GM21423 (cell line): ENCODE results near the gene ANKH.

Source experiments
- ATAC-seq: cut with Tn5 transposase; IDR thresholded peaks from one replicate; pipeline ENCODE4 v1.9.1; 2021; ENCODE audit warnings: mild to moderate bottlenecking, moderate library complexity; ENCODE audit not compliant: unreplicated experiment

Gene ANKH

DNA sequence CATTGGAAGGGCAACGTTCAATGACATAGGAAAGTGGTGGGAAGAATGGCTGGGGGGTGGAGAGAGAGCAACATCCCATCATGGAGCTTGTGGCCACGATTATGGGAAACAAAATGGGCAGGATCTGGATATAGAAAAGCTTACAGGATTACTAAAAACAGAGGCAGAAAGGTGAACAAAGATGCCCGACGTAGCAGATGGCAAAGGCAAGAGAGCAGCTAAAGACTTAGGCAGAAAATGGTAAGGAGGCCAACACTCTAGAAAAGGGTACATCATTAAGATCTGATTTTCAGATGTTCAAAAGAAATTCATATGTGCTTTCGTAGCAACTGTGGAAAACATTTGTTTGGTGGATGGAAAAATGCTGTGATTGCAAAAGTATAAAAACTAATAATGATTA is 104.5 kb downstream of the ANKH start:
- no peak for ATAC-seq

GRCh38 chr5:14766584-14766983 is 105.0 kb downstream of the ANKH start:
- no peak for ATAC-seq

DNA sequence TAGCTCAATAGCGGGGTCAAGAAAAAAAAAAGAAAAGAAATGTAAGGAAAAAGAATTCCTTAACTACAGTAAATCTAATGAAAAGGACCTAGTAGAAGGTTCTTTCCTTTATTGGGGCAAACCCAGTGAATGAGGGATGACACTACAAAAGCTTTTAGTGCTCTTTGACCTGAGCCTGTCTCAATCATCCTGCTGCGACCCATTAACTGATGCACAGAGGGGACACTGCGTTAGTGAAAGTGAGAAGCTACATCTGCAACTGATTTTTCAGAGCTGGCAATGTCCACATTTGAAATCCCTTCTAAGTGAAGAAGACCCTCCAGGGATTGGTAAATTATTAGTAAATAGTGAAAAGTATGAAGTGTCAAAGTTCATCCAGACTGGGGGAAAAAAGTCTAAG is 106.0 kb downstream of the ANKH start:
- no peak for ATAC-seq

DNA sequence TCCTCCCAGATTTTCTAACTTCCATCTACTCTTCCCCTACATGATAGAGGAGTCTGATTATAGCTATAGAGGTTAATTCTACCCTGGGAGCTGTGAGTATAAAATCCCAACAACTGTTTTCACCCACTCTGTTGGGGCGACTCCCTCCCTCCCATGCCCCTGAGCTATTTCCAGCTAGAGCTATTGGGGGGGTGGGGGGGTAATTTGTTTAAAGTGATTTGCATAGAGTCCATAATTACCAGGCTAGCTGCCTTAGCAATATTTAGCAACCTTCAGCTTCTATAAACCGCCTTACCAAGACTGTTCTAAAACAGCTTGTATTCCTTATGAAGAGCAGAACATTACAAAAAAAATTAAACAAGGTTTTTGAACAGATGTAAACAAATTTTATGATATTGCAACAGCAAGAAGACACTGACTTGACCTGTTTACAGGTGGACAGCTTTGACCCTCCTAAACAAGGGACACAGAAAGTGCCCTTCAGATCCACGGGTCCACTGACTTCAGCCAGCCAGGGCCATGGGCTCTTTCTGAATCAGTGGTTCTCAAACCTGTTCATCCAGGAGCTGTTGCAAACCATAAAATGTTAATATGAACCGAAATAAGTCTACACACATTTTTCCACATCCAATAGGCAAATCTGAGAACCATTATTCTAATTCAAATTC is 108.9 kb downstream of the ANKH start:
- ATAC-seq, result no peak

- ATAC-seq, result no peak
Observed at GRCh38 chr5:14760548-14761002, 111.0 kb downstream of the ANKH start.

- ATAC-seq, result no peak
Observed at GRCh38 chr5:14759744-14760547, 111.6 kb downstream of the ANKH start.

- no peak for ATAC-seq
Observed at GRCh38 chr5:14757850-14758249, 113.7 kb downstream of the ANKH start.

DNA sequence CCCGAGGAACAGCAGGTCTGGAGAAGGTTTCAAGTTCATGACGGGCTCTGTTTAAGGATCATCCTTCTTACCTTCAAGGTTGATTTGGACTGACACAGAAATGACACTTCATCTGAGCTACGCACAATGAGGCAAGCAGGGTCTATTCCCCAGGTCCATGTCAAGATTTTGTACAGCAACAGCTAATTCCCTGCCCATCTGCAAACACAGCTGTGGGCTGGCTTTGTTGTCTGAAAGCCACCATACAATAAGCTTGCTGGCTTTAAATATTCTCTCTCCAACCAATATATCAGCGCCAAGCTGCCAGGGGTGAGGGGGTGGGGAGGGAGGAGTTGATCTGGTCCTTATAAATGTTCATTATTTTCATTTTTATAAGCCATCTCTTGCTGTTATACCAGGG is 115.1 kb downstream of the ANKH start:
- ATAC-seq, result no peak

- ATAC-seq, result no peak
Observed at GRCh38 chr5:14753947-14754346, 117.6 kb downstream of the ANKH start.

DNA sequence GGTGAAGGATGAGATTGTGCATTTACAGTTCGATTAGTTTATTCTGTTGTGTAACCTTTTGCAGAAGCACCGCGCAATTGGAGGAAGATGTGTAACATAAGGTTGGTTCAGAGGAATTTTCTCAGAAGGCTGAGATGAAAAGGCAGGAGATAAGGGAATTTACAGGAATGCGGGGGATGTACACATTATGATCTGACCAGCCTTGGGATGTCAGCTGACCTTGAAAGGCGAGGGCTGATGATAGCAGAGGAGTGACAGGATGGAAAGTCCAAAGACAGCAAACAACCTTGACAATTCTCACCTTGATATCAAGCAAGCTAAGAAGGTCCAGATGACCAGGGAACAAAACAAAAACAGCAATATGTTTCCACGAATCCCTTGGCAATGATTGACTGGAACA is 118.3 kb downstream of the ANKH start:
- no peak for ATAC-seq

GRCh38 chr5:14752497-14753071 is 119.0 kb downstream of the ANKH start:
- no peak for ATAC-seq

- no peak for ATAC-seq
Observed at GRCh38 chr5:14750712-14751111, 120.9 kb downstream of the ANKH start.

GRCh38 chr5:14749579-14750101 is 121.9 kb downstream of the ANKH start:
- no peak for ATAC-seq

DNA sequence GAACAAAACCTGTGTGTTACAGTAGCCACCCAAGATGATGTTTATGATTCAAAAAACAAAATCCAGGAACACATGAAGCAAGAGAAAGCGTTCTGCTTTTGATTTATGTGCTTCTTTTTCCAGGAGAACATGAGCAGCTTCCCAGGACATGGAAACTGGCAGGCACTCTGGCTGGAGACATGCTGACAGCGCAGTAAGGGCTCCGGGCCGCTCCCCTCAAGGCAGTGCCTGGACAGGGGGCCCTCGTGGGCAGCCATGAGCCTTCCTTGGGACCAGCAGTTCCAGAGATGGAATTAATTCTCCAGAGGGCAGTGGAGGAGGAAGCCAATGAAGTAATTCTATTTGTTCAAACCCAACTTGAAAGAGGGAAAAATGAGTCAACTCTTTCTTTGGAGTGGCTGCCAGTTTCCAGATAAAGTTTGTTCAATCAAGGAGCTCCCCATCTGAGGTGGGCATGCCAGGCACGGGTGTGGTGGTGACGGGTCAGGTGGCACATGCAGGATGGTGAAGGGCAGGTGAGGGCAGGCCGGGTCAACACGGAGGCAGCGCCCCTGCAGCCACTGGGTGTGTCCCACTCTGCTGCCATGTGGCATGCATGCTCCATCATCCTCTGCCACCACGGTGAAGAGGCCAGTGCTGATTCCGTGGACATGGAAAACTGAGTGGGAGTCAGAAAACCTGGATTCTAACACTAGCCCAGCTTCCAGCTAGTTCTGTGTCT is 123.2 kb downstream of the ANKH start:
- ATAC-seq, result no peak

GRCh38 chr5:14745753-14746152 is 125.8 kb downstream of the ANKH start:
- no peak for ATAC-seq

- peak; percentile 6 for ATAC-seq
Observed at GRCh38 chr5:14745188-14745563, 126.4 kb downstream of the ANKH start.

DNA sequence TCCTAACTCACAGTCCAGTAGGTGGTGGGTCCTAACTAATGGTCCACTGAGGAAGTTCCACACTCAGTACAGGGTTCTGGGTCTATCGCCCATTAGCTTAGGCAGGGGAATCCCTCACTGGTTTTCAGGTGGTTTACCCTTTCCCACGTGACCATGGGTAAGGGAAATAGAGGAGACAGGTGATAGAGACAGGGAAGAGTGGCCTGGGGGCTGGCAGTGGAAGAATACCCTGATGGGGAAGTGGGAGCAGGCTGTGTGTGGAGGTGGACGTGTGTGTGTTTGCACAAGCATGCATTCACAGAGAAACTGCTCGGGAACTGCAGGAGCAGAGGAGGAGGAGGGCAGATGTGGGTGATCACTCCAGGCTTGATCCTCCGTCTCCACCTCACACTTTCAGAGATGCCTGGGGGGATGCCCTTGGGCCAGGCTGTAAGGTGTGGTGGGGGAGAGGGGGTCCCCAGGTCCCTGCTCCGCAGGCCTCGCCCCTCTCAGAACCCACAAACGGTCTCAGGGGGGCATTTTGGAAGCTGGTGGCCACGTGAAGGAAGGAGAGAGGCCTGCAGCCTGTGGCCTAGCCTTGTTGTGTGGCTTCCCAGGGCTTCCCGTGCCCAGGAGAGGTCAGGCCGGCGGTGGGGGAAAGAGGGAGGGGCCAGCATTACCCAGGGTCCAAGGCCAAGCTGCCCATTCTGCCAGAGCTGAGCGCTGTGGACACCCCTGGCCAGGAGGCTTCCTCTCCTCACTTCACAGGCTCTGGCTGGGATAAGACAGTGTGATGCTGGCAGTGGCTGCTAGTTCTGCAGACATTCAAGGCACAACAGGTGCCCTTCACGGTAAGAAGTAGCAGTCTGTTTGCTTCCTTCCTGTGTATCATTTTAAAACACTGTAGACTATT is 127.0 kb downstream of the ANKH start:
- peak; percentile 62 for ATAC-seq

- peak; percentile 27 for ATAC-seq
Observed at GRCh38 chr5:14743601-14744295, 127.8 kb downstream of the ANKH start.

DNA sequence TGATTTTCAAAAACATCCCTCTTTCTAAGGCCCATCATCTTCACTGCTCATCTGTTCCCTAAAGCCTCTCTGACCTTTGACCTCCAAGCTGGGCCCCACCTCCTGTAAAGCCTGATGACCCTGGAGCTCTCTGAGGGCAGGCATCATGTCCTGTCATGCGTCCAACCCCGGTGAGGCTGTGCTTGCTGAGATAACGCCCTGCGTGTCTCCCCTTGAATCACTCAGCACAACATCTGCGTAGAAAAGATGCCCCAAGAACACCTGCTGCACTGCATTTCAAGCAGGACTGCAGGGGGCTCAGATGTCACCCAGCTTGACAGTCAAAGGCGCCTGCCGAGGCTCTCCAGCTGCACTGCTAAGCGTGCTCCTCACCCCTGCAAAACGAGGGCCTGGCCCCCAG is 129.1 kb downstream of the ANKH start:
- no peak for ATAC-seq
